ENCODE data around the gene CBX6.
"Not testable (repeated sequence)": the region's sequence is repeated elsewhere in the genome, so short reads cannot be mapped to it uniquely, and the experiment has no call there.

CBX6 gene

GRCh38 chr22:38872172-38872830 is at the start of gene CBX6:
Gene CBX6, minus strand, starts transcription at chr22:38872216. Its CDS starts 26 bp downstream, at chr22:38872190.
- peak; percentile 91 for DNase-seq

- DNase-seq = no peak
Measured at GRCh38 chr22:38921806-38922205, 49.8 kb upstream of the CBX6 start.

- no peak for DNase-seq
Measured at GRCh38 chr22:38921120-38921519, 49.1 kb upstream of the CBX6 start.

GRCh38 chr22:38919631-38920190 is 47.7 kb upstream of the CBX6 start:
- DNase-seq = no peak

- no peak for DNase-seq
Measured at GRCh38 chr22:38911434-38911833, 39.4 kb upstream of the CBX6 start.

GRCh38 chr22:38907767-38908166 is 35.8 kb upstream of the CBX6 start:
- DNase-seq = no peak

- no peak for DNase-seq
Measured at GRCh38 chr22:38906052-38906451, 34.0 kb upstream of the CBX6 start.

GRCh38 chr22:38904052-38904617 is 32.1 kb upstream of the CBX6 start:
- DNase-seq = not testable (repeated sequence)

- DNase-seq = no peak
Measured at GRCh38 chr22:38901111-38901641, 29.2 kb upstream of the CBX6 start.

- DNase-seq = no peak
Measured at GRCh38 chr22:38900677-38901076, 28.7 kb upstream of the CBX6 start.

- no peak for DNase-seq
Measured at GRCh38 chr22:38891256-38891655, 19.2 kb upstream of the CBX6 start.

- DNase-seq = no peak
Measured at GRCh38 chr22:38890377-38890776, 18.4 kb upstream of the CBX6 start.

GRCh38 chr22:38886333-38886732 is 14.3 kb upstream of the CBX6 start:
- DNase-seq = no peak

- DNase-seq = no peak
Measured at GRCh38 chr22:38882972-38883622, 11.1 kb upstream of the CBX6 start.

- DNase-seq = no peak
Measured at GRCh38 chr22:38881997-38882879, 10.2 kb upstream of the CBX6 start.

GRCh38 chr22:38881464-38881871 is 9.5 kb upstream of the CBX6 start:
- DNase-seq = peak; percentile 78

- no peak for DNase-seq
Measured at GRCh38 chr22:38879961-38880360, 7.9 kb upstream of the CBX6 start.

GRCh38 chr22:38879108-38879729 is 7.2 kb upstream of the CBX6 start:
- no peak for DNase-seq

- no peak for DNase-seq
Measured at GRCh38 chr22:38878001-38878400, 6.0 kb upstream of the CBX6 start.

GRCh38 chr22:38874529-38875222 is 2.7 kb upstream of the CBX6 start:
- DNase-seq = no peak

Measured in HCEC 1CT (cell line).